Stimulated activated CD8-positive, alpha-beta memory T cell treated with anti-CD3 and anti-CD28 coated beads, Interleukin-15, amount 100 ng/mL, for 4 hours (primary cell): Measurements from ENCODE around the gene STAB1.

ENCODE experiments used
- DNase-seq, 2 donors: peaks; one replicate each; pipeline ENCODE4 v3.0.0-alpha.2; 2020; ENCODE audit warnings: low read depth in 2 of 2

The STAB1 gene

GRCh38 chr3:52494886-52495495 is at the start of gene STAB1:
TSS of gene STAB1 (plus strand) at chr3:52495338. CDS start at chr3:52495414, 76 bp downstream.
- no peak for DNase-seq

GRCh38 chr3:52446042-52446441 is 49.1 kb upstream of the STAB1 start:
- no peak for DNase-seq

GRCh38 chr3:52446631-52447511 is 48.3 kb upstream of the STAB1 start:
- peak; percentile 28 to 37 for DNase-seq

- no peak for DNase-seq
These were observed 47.4 kb upstream of the STAB1 start for GRCh38 chr3:52447512-52448355.

- DNase-seq = no peak
These were observed 44.5 kb upstream of the STAB1 start for GRCh38 chr3:52450489-52451236.

GRCh38 chr3:52451237-52452083 is 43.7 kb upstream of the STAB1 start:
- no peak for DNase-seq

GRCh38 chr3:52452126-52452525 is 43.0 kb upstream of the STAB1 start:
- no peak for DNase-seq

GRCh38 chr3:52452570-52453221 is 42.4 kb upstream of the STAB1 start:
- no peak for DNase-seq

- no peak for DNase-seq
These were observed 41.5 kb upstream of the STAB1 start, which contains the start of gene TNNC1 for GRCh38 chr3:52453496-52454249. TSS of gene TNNC1 (minus strand) at chr3:52454041. CDS start at chr3:52454015, 26 bp downstream.

- DNase-seq = no peak
These were observed 40.7 kb upstream of the STAB1 start for GRCh38 chr3:52454250-52454937.

GRCh38 chr3:52454938-52455282 is 40.2 kb upstream of the STAB1 start:
- no peak for DNase-seq

- peak; percentile 88 to 90 for DNase-seq
These were observed 39.6 kb upstream of the STAB1 start, which contains the start of gene NISCH for GRCh38 chr3:52455283-52456168. TSS of gene NISCH (plus strand) at chr3:52455604. CDS start at chr3:52455642, 38 bp downstream.

- no peak for DNase-seq
These were observed 38.9 kb upstream of the STAB1 start for GRCh38 chr3:52456169-52456799.

- DNase-seq = no peak
These were observed 38.3 kb upstream of the STAB1 start for GRCh38 chr3:52456800-52457183.

- DNase-seq = no peak
These were observed 36.9 kb upstream of the STAB1 start for GRCh38 chr3:52458031-52458760.

- DNase-seq = no peak
These were observed 36.2 kb upstream of the STAB1 start for GRCh38 chr3:52458770-52459545.
